Upper lobe of left lung (tissue), 4 donors: Measurements from ENCODE around the gene RALGDS.
"Not testable (repeated sequence)": the region's sequence is repeated elsewhere in the genome, so short reads cannot be mapped to it uniquely, and the experiment has no call there.

Source experiments
- POLR2A ChIP-seq, 4 donors: fragments of 450-650 bp; IDR thresholded peaks; one replicate each; pipeline ENCODE4 v1.5.1; 2016 to 2017; ENCODE audit warnings: antibody characterized with exemption in 4 of 4, mild to moderate bottlenecking in 2 of 4
- TF ChIP-seq, protein P1 (sequence below), 6 experiments: fragments of 450-650 bp in 4 of 6; fragments of 200-600 bp in 2 of 6; sonication (generic) in 2 of 6; IDR thresholded peaks; one replicate each; pipeline ENCODE4 v1.5.1; 2016 to 2019; ENCODE audit warnings: antibody characterized with exemption in 6 of 6

DNA sequence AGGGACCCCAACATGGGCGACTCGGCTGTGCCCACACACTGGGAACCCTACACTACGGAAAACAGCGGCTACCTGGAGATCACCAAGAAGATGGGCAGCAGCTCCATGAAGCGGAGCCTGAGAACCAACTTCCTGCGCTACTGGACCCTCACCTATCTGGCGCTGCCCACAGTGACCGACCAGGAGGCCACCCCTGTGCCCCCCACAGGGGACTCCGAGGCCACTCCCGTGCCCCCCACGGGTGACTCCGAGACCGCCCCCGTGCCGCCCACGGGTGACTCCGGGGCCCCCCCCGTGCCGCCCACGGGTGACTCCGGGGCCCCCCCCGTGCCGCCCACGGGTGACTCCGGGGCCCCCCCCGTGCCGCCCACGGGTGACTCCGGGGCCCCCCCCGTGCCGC lies 50.1 kb downstream of the RALGDS start:
- TF ChIP-seq, protein P1, sequence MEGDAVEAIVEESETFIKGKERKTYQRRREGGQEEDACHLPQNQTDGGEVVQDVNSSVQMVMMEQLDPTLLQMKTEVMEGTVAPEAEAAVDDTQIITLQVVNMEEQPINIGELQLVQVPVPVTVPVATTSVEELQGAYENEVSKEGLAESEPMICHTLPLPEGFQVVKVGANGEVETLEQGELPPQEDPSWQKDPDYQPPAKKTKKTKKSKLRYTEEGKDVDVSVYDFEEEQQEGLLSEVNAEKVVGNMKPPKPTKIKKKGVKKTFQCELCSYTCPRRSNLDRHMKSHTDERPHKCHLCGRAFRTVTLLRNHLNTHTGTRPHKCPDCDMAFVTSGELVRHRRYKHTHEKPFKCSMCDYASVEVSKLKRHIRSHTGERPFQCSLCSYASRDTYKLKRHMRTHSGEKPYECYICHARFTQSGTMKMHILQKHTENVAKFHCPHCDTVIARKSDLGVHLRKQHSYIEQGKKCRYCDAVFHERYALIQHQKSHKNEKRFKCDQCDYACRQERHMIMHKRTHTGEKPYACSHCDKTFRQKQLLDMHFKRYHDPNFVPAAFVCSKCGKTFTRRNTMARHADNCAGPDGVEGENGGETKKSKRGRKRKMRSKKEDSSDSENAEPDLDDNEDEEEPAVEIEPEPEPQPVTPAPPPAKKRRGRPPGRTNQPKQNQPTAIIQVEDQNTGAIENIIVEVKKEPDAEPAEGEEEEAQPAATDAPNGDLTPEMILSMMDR (IDR thresholded peaks at IDR 0.05): not testable (repeated sequence)
- not testable (repeated sequence) for TF ChIP-seq POLR2A (IDR thresholded peaks at IDR 0.05)
